H9 (cell line): ENCODE data around the gene TIMM8B. TPM values are rescaled to one million over a fixed set of nuclear protein-coding genes. Genes with fewer than 3 reads are reported as not detected.
"Not testable (repeated sequence)": the region's sequence is repeated elsewhere in the genome, so short reads cannot be mapped to it uniquely, and the experiment has no call there.

Source experiments
- DNase-seq: peaks from one replicate; pipeline ENCODE4 v3.0.0-alpha.2; 2017
- H2AFZ ChIP-seq: one replicate; pipeline ENCODE4 v1.6.1; 2013; ENCODE audit warnings: mild to moderate bottlenecking, low read length, control low read depth, moderate library complexity
- H2AK5ac ChIP-seq: 2 replicates; pipeline ENCODE4 v1.6.1; 2013; ENCODE audit warnings: low read length, control low read depth, mixed read lengths; ENCODE audit not compliant: insufficient read length
- H2BK120ac ChIP-seq: one replicate; pipeline ENCODE4 v1.6.1; 2013; ENCODE audit warnings: low read depth, mild to moderate bottlenecking, low read length, control low read depth, inconsistent platforms; ENCODE audit not compliant: poor library complexity, severe bottlenecking
- H2BK12ac ChIP-seq: 2 replicates; pipeline ENCODE4 v1.6.1; 2013; ENCODE audit warnings: low read length, control low read depth, mixed read lengths, low read depth; ENCODE audit not compliant: insufficient read length
- H2BK15ac ChIP-seq: 2 replicates; pipeline ENCODE4 v1.6.1; 2013; ENCODE audit warnings: low read depth, low read length, control low read depth
- H2BK20ac ChIP-seq: one replicate; pipeline ENCODE4 v1.6.1; 2013; ENCODE audit warnings: low read depth, mild to moderate bottlenecking, low read length, control low read depth, inconsistent platforms; ENCODE audit not compliant: poor library complexity, severe bottlenecking
- H2BK5ac ChIP-seq: 2 replicates; pipeline ENCODE4 v1.6.1; 2013; ENCODE audit warnings: low read length, control low read depth, mixed read lengths; ENCODE audit not compliant: insufficient read length
- H3K14ac ChIP-seq: 2 replicates; pipeline ENCODE4 v1.6.1; 2013; ENCODE audit warnings: low read length, control low read depth; ENCODE audit not compliant: insufficient read depth
- H3K18ac ChIP-seq: 2 replicates; pipeline ENCODE4 v1.6.1; 2013; ENCODE audit warnings: low read depth, mild to moderate bottlenecking, mixed read lengths, low read length, control low read depth; ENCODE audit not compliant: insufficient read length
- H3K23ac ChIP-seq: 2 replicates; pipeline ENCODE4 v1.6.1; 2013; ENCODE audit warnings: low read length, control low read depth, mixed read lengths, low read depth; ENCODE audit not compliant: insufficient read length
- H3K23me2 ChIP-seq: 2 replicates; pipeline ENCODE4 v1.6.1; 2013; ENCODE audit warnings: low read depth, mild to moderate bottlenecking, mixed read lengths, low read length, control low read depth; ENCODE audit not compliant: insufficient read length, poor library complexity, severe bottlenecking
- H3K27ac ChIP-seq: 2 replicates; pipeline ENCODE4 v1.5.1; 2013; ENCODE audit warnings: low read length, control low read depth, mixed read lengths, low read depth; ENCODE audit not compliant: insufficient read length
- H3K27me3 ChIP-seq: 2 replicates; pipeline ENCODE4 v1.6.1; 2013; ENCODE audit warnings: low read length, control low read depth, inconsistent platforms; ENCODE audit not compliant: insufficient read depth
- H3K4ac ChIP-seq: 2 replicates; pipeline ENCODE4 v1.6.1; 2013; ENCODE audit warnings: low read depth, mild to moderate bottlenecking, control low read depth, inconsistent platforms, low read length, moderate library complexity
- H3K4me1 ChIP-seq: 2 replicates; pipeline ENCODE4 v1.6.1; 2013; ENCODE audit warnings: low read length, control low read depth, inconsistent platforms; ENCODE audit not compliant: insufficient read depth
- H3K4me2 ChIP-seq: 2 replicates; pipeline ENCODE4 v1.6.1; 2013; ENCODE audit warnings: low read length, control low read depth, mixed read lengths; ENCODE audit not compliant: insufficient read length, insufficient read depth
- H3K56ac ChIP-seq: 2 replicates; pipeline ENCODE4 v1.6.1; 2013; ENCODE audit warnings: low read depth, mild to moderate bottlenecking, mixed read lengths, low read length, control low read depth; ENCODE audit not compliant: insufficient read length
- H3K79me1 ChIP-seq: 2 replicates; pipeline ENCODE4 v1.6.1; 2013; ENCODE audit warnings: low read depth, mild to moderate bottlenecking, moderate library complexity, low read length, control low read depth, inconsistent platforms; ENCODE audit not compliant: insufficient read depth, poor library complexity, severe bottlenecking
- H3K79me2 ChIP-seq: 2 replicates; pipeline ENCODE4 v1.6.1; 2013; ENCODE audit warnings: low read length, control low read depth, inconsistent platforms; ENCODE audit not compliant: insufficient read depth
- H3K9ac ChIP-seq: 2 replicates; pipeline ENCODE4 v1.6.1; 2013; ENCODE audit warnings: low read length, control low read depth, mixed read lengths; ENCODE audit not compliant: insufficient read length; ENCODE audit errors: extremely low read depth
- H3K9me3 ChIP-seq: one replicate; pipeline ENCODE4 v1.6.1; 2013; ENCODE audit warnings: low read depth, low read length, inconsistent platforms; ENCODE audit not compliant: control insufficient read depth
- H3T11ph ChIP-seq: one replicate; pipeline ENCODE4 v1.6.1; 2013; ENCODE audit warnings: mild to moderate bottlenecking, low read length, control low read depth, inconsistent platforms
- H4K20me1 ChIP-seq: one replicate; pipeline ENCODE4 v1.6.1; 2013; ENCODE audit not compliant: control insufficient read depth, insufficient read length, insufficient read depth
- H4K5ac ChIP-seq: 2 replicates; pipeline ENCODE4 v1.6.1; 2013; ENCODE audit warnings: low read depth, mild to moderate bottlenecking, mixed read lengths, low read length, control low read depth; ENCODE audit not compliant: insufficient read length
- H4K8ac ChIP-seq: replicated peaks from 2 replicates; pipeline ENCODE4 v1.6.1; 2013; ENCODE audit warnings: low read length, control low read depth, mixed read lengths, low read depth; ENCODE audit not compliant: insufficient read length
- H4K91ac ChIP-seq: 2 replicates; pipeline ENCODE4 v1.6.1; 2013; ENCODE audit warnings: low read depth, mild to moderate bottlenecking, moderate library complexity, mixed read lengths, low read length, control low read depth; ENCODE audit not compliant: insufficient read length
- H3K27ac Mint-ChIP-seq, 3 experiments: 2 replicates in 2 of 3; 3 replicates in 1 of 3; pipeline ENCODE4 v1.8.0; 2020 to 2021; ENCODE audit warnings: mixed read lengths in 3 of 3, mild to moderate bottlenecking in 1 of 3, moderate library complexity in 1 of 3
- H3K27me3 Mint-ChIP-seq: 2 replicates; pipeline ENCODE4 v1.8.0; 2021; ENCODE audit warnings: low read depth, mild to moderate bottlenecking, moderate library complexity, mixed read lengths
- H3K36me3 Mint-ChIP-seq, 3 experiments: 2 replicates in 2 of 3; 3 replicates in 1 of 3; pipeline ENCODE4 v1.8.0; 2020 to 2021; ENCODE audit warnings: low read depth in 3 of 3, mixed read lengths in 3 of 3; ENCODE audit not compliant: insufficient read depth in 1 of 3
- H3K4me1 Mint-ChIP-seq, 2 experiments: 2 replicates each; pipeline ENCODE4 v1.8.0; 2020; ENCODE audit warnings: mixed read lengths in 2 of 2
- H3K4me3 Mint-ChIP-seq, 2 experiments: 2 replicates in 1 of 2; 3 replicates in 1 of 2; pipeline ENCODE4 v1.8.0; 2020 to 2021; ENCODE audit warnings: mild to moderate bottlenecking in 2 of 2, mixed read lengths in 2 of 2, moderate library complexity in 1 of 2
- H3K9me3 Mint-ChIP-seq, 2 experiments: 2 replicates in 1 of 2; 3 replicates in 1 of 2; pipeline ENCODE4 v1.8.0; 2020; ENCODE audit warnings: mild to moderate bottlenecking in 2 of 2, mixed read lengths in 2 of 2, moderate library complexity in 1 of 2
- CTCF ChIP-seq: fragments of 200-600 bp; sonication (generic); conservative IDR thresholded peaks from 3 replicates; pipeline ENCODE4 v1.8.0; 2021; ENCODE audit warnings: antibody characterized with exemption, mild to moderate bottlenecking
- WGBS: extraction: QIAGEN DNeasy Blood & Tissue Kit; methylation state at CpG from one replicate; pipeline ENCODE4 v1.1.7; 2013; ENCODE audit warnings: missing lambda C conversion rate, low lambda C conversion rate, mixed read lengths; ENCODE audit not compliant: insufficient read length; ENCODE audit errors: extremely low coverage; 5-methylcytosine and 5-hydroxymethylcytosine counted together
- total RNA-seq: library from RNA; stranded (reverse); gene quantifications from 2 replicates; pipeline ENCODE4 v1.2.1, GENCODE V29; 2021

The TIMM8B gene
- total RNA-seq, 1 experiment from 2014 or later, result 84.4 TPM

GRCh38 chr11:112049777-112050176 is 36.8 kb downstream of the TIMM8B start:
- H3K4me1 Mint-ChIP-seq, result no peaks in the 10 kb centered on the region
- no peak overlapping the region for H2BK15ac ChIP-seq
- no peak overlapping the region for H3K4ac ChIP-seq
- H3K23me2 ChIP-seq, result no peaks in the 10 kb centered on the region
- H3K56ac ChIP-seq, result no peak overlapping the region
- no peak overlapping the region for H3T11ph ChIP-seq
- H4K20me1 ChIP-seq, result no peaks in the 10 kb centered on the region
- H2BK5ac ChIP-seq, result no peak overlapping the region
- no peak overlapping the region for H2BK20ac ChIP-seq
- no peak overlapping the region for H2BK120ac ChIP-seq
- no peak overlapping the region for H3K18ac ChIP-seq
- no peak overlapping the region for H3K9ac ChIP-seq
- no peaks in the 10 kb centered on the region for H3K4me1 ChIP-seq
- no peak overlapping the region for H4K91ac ChIP-seq
- H3K14ac ChIP-seq, result no peak overlapping the region
- no peaks in the 10 kb centered on the region for H3K79me2 ChIP-seq
- no peak overlapping the region for H2BK12ac ChIP-seq
- H3K9me3 ChIP-seq, result no peaks in the 10 kb centered on the region
- no peak overlapping the region for H3K27ac ChIP-seq
- H3K27me3 ChIP-seq, result no peaks in the 10 kb centered on the region
- TF ChIP-seq CTCF, result no peak
- no peak for DNase-seq
- no peak overlapping the region for H4K8ac ChIP-seq
- no peak overlapping the region for H2AK5ac ChIP-seq
- no peak overlapping the region for H3K4me3 Mint-ChIP-seq
- no CpG with 5 or more reads among the region's 2 CpGs for WGBS
- H3K79me1 ChIP-seq, result no peaks in the 10 kb centered on the region
- H2AFZ ChIP-seq, result no peak overlapping the region
- no peak overlapping the region for H3K27ac Mint-ChIP-seq
- no peak overlapping the region for H4K5ac ChIP-seq
- no peaks in the 10 kb centered on the region for H3K27me3 Mint-ChIP-seq
- peaks cover 58 to 88% (median 87%) of the 10 kb centered on the region in 3 experiments for H3K36me3 Mint-ChIP-seq
- no peak overlapping the region for H3K23ac ChIP-seq
- H3K9me3 Mint-ChIP-seq, result no peaks in the 10 kb centered on the region
- no peak overlapping the region for H3K4me2 ChIP-seq

GRCh38 chr11:112048256-112048655 is 38.3 kb downstream of the TIMM8B start:
- H4K20me1 ChIP-seq, H3K56ac ChIP-seq, H2BK5ac ChIP-seq, H3K4me3 Mint-ChIP-seq, H4K91ac ChIP-seq, H3K4me2 ChIP-seq, H2AK5ac ChIP-seq, H3K27me3 Mint-ChIP-seq, H3K27ac ChIP-seq, H3K9ac ChIP-seq, H2AFZ ChIP-seq, H3K23ac ChIP-seq, H3K14ac ChIP-seq, H2BK15ac ChIP-seq, H3K4me1 Mint-ChIP-seq, H3K18ac ChIP-seq, H3K79me2 ChIP-seq, H3K4me1 ChIP-seq, H3T11ph ChIP-seq, H2BK12ac ChIP-seq, H3K9me3 ChIP-seq, H3K27ac Mint-ChIP-seq, H4K8ac ChIP-seq, H3K27me3 ChIP-seq, H3K79me1 ChIP-seq, H2BK20ac ChIP-seq, H3K23me2 ChIP-seq, H3K4ac ChIP-seq, H3K9me3 Mint-ChIP-seq, H2BK120ac ChIP-seq, H4K5ac ChIP-seq, DNase-seq: not testable (repeated sequence)
- H3K36me3 Mint-ChIP-seq, result peaks cover 64 to 88% (median 87%) of the 10 kb centered on the region in 3 experiments
- WGBS, result no CpG with 5 or more reads among the region's 3 CpGs
